Testis (tissue), 2 donors: ENCODE measurements around the gene GALNT7.

ENCODE experiments used
- CTCF ChIP-seq, 3 experiments: fragments of 450-650 bp in 2 of 3; fragments of 200-600 bp in 1 of 3; sonication (generic) in 1 of 3; IDR thresholded peaks; one replicate each; pipeline ENCODE4 v1.5.1; 2016 to 2019; ENCODE audit warnings: antibody characterized with exemption in 3 of 3, mild to moderate bottlenecking in 2 of 3, moderate library complexity in 1 of 3
- POLR2A ChIP-seq: fragments of 450-650 bp; IDR thresholded peaks from one replicate; pipeline ENCODE4 v1.6.1; 2017; ENCODE audit warnings: antibody characterized with exemption, mild to moderate bottlenecking, moderate library complexity

DNA sequence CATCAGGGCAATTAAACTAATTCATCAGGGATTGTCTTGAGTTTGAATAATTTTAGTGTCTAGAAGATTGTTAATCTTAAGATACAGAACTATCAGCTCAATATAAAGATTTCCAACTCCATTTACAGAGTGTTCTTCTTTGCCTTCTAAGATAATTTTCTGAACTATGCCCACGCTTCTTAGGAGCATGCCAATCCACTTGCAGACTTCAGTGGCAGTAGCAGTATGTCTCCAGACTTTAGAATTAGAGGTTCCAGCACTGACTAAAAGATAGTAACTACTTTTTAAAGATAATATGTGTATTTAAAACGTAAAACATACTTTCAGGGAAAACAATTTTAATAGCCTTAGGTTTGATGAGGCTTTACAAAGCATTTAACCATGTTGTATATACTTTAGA lies 34.2 kb upstream of the GALNT7 start:
- TF ChIP-seq CTCF (IDR thresholded peaks at IDR 0.05), result no peak
- TF ChIP-seq POLR2A, result no peak
